Keratinocyte (primary cell): Measurements from ENCODE around the gene LIPN.

ENCODE experiments used
- EZH2 ChIP-seq: IDR thresholded peaks from one replicate; pipeline ENCODE4 v1.6.1; 2012; ENCODE audit warnings: inconsistent platforms, mild to moderate bottlenecking, low read length, moderate library complexity
- TF ChIP-seq, protein P1 (sequence below), 3 experiments: IDR thresholded peaks in 1 of 3; conservative IDR thresholded peaks in 1 of 3; optimal IDR thresholded peaks in 1 of 3; 2 replicates in 2 of 3; 3 replicates in 1 of 3; pipeline versions ENCODE3 to v1.5.1; 2011; ENCODE audit warnings: low read length in 3 of 3, mild to moderate bottlenecking in 3 of 3, moderate library complexity in 2 of 3, control low read depth in 1 of 3, inconsistent platforms in 1 of 3; ENCODE audit not compliant: insufficient read depth in 2 of 3; ENCODE audit errors: extremely low read depth in 1 of 3

GRCh38 chr10:88820748-88821401 is 61.1 kb downstream of the LIPN start:
- TF ChIP-seq, protein P1, sequence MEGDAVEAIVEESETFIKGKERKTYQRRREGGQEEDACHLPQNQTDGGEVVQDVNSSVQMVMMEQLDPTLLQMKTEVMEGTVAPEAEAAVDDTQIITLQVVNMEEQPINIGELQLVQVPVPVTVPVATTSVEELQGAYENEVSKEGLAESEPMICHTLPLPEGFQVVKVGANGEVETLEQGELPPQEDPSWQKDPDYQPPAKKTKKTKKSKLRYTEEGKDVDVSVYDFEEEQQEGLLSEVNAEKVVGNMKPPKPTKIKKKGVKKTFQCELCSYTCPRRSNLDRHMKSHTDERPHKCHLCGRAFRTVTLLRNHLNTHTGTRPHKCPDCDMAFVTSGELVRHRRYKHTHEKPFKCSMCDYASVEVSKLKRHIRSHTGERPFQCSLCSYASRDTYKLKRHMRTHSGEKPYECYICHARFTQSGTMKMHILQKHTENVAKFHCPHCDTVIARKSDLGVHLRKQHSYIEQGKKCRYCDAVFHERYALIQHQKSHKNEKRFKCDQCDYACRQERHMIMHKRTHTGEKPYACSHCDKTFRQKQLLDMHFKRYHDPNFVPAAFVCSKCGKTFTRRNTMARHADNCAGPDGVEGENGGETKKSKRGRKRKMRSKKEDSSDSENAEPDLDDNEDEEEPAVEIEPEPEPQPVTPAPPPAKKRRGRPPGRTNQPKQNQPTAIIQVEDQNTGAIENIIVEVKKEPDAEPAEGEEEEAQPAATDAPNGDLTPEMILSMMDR (optimal IDR thresholded peaks at IDR 0.05 in 1 of 3, IDR thresholded peaks at IDR 0.05 in 1 of 3, conservative IDR thresholded peaks at IDR 0.05 in 1 of 3; ENCODE audit: extremely low read depth in 1 of 3, insufficient read depth in 2 of 3, low read length in 3 of 3): no peak
- TF ChIP-seq EZH2: no peak
